ENCODE data around the gene MCAT. TPM values are rescaled to one million over a fixed set of nuclear protein-coding genes. Genes with fewer than 3 reads are reported as not detected.

Gene MCAT
- total and polyA plus RNA-seq, 12 donors = 12.8 to 33.4 (median 15.3) TPM

DNA sequence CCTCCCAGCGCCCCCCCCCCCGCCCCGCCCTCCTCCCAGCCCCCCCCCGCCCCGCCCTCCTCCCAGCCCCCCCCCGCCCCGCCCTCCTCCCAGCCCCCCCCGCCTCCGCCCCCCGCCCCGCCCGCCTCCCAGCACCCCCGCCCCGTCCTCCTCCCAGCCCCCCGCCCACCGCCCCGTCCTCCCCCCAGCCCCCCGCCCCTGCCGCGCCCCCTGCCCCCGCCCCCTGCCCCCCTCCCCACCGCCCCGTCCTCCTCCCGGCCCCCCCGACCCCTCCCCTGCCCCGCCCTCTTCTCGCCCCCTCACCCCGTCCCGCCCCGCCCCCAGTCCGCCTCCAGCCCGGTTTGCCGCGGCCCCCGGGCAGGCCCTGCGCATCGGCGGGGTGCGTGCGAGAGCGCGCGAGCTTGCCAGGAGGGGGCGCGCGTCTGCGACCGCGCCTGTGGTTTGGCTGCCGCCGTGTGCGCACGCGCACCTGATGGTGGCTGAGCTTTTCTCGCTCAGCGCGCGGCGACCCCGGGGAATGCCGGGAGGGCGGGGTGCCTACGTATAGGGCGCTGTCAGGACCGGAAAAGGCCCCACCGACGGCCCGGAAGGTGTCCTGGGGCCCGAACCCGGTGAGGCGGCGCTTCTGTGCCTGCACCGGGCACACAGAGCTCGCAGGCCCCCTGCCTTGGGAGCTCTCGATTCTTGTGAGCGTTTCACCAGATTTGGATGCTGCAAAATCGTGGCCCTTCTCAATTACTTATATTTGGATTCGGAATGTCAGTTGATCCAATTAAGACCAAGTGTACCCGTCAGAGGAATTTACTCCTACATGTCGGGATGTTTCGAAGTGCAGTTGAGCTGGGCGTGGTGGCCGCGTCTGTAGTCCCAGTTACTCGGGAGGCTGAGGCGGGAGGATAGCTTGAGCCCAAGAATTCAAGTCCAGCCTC lies 44.2 kb upstream of the MCAT start:
- TF ChIP-seq, protein P1, sequence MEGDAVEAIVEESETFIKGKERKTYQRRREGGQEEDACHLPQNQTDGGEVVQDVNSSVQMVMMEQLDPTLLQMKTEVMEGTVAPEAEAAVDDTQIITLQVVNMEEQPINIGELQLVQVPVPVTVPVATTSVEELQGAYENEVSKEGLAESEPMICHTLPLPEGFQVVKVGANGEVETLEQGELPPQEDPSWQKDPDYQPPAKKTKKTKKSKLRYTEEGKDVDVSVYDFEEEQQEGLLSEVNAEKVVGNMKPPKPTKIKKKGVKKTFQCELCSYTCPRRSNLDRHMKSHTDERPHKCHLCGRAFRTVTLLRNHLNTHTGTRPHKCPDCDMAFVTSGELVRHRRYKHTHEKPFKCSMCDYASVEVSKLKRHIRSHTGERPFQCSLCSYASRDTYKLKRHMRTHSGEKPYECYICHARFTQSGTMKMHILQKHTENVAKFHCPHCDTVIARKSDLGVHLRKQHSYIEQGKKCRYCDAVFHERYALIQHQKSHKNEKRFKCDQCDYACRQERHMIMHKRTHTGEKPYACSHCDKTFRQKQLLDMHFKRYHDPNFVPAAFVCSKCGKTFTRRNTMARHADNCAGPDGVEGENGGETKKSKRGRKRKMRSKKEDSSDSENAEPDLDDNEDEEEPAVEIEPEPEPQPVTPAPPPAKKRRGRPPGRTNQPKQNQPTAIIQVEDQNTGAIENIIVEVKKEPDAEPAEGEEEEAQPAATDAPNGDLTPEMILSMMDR (IDR thresholded peaks at IDR 0.05) = peak; percentile 71 to 91 (median 76)
- Histone ChIP-seq H3K4me3 (peak overlapping the region; percentile 27 to 88 (median 61)), H3K36me3 (peaks cover 0 to 4% (median 0%) of the 10 kb centered on the region in 9 donors), H3K9me3 (no peaks in the 10 kb centered on the region), H3K27ac (peak overlapping the region; percentile 70 to 97 (median 88)), H3K4me1 (peaks cover 2 to 34% (median 18%) of the 10 kb centered on the region in 9 donors), H3K27me3 (no peaks in the 10 kb centered on the region)
- intact Hi-C loops (cut with DNase I) = loop anchor here in 1 of 10 donors (5.0 kb wide), 1 partner anchor 35 kb away; no protein-coding TSS in a partner anchor
- 4 to 9% methylated on average over 36 to 61 of the region's 86 CpGs for WGBS, 2 donors
- DNase-seq (peak; percentile 93 to 98), ATAC-seq (peak; percentile 93 to 96 (median 95))

DNA sequence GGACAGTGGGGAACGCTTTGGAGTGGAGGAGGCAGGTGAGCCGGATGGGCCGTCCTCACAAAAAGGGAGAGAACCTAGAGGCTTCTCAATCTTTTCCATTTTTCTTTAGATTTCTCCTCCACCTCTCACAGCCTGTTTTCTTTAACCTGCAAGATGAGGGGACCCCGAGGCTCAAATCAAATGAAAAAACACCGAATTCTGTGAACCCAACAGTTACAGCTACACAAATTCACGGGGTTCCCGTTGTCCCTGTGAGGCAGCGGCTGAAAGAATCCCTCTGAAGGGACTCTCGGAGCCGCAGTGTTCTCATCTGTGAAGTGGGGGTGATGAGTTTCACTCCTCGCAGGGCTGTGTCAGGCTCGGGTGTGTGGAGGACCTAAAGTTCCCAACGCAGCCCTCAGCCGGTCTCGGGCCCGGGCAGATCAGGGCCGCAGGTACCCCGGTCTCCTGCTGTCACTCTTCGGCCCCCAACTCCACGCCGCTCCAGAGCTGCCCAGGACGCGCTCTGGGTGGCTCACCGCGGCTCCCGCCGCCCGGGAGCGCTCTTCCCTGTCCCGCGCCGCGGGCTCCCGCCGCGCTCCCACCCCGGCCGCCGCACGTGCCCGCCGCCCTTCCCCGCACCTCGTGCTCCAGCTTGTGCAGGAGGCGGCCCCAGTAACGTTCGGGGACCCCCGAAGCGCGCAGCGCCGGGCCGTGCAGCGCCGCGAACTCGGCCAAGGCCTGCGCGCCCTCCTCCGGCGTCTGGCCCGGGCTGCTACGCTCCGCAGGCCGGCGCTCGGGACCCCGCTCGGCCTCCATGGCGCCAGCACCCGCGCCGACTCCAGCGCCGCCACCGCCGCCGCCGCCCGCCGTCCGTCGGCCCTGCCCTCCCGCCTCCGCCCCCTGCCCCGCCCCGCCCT lies 43.3 kb upstream of the MCAT start, which contains the start of gene TTLL12:
Gene TTLL12 (minus strand): TSS at position 863 of the 899 bp plus-strand sequence. CDS start 65 bp downstream, at position 798.
- Histone ChIP-seq H3K36me3 (peaks cover 0 to 4% (median 0%) of the 10 kb centered on the region in 9 donors), H3K27me3 (no peaks in the 10 kb centered on the region), H3K9me3 (no peaks in the 10 kb centered on the region), H3K27ac (peak within 1 kb of the TSS; percentile 70 to 97 (median 90)), H3K4me3 (peak within 1 kb of the TSS; percentile 58 to 88 (median 71)), H3K4me1 (peaks cover 2 to 34% (median 18%) of the 10 kb centered on the region in 9 donors)
- TF ChIP-seq, protein P1 (IDR thresholded peaks at IDR 0.05) = peak in 2 of 9 donors; percentile 13 to 14
- 0 to 2% methylated on average over 41 to 81 of the region's 87 CpGs for WGBS, 2 donors
- intact Hi-C loops (cut with DNase I) = loop anchor here in 1 of 10 donors (5.0 kb wide), 1 partner anchor 36 kb away; no protein-coding TSS in a partner anchor
- DNase-seq (peak; percentile 50 to 72), ATAC-seq (peak; percentile 15 to 61 (median 34))

DNA sequence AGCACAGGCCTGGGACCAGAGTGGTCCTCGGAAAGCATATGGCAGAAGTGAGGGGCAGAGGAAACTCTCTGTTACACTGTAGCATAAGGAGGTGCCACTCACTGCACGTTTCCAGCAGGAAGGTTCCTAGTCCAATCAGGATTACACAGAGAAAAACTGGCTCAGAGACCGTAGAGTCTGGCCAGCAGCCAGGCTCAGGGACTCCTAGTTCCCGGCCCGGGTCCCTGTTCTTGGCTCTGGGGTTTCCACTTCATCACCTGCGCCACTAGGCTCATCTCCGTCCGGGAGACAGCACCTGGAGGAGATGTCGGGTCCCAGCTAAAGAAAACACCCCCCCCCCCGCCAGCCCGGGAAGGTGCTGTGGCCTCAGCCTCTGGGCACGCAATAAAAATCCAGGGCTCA lies 42.7 kb upstream of the MCAT start:
- peak; percentile 35 to 62 for DNase-seq
- peak overlapping the region; percentile 58 to 88 (median 71) for H3K4me3 ChIP-seq
- 13 to 16% methylated on average over 12 of the region's 12 CpGs for WGBS, 2 donors
- intact Hi-C loops (cut with DNase I) = loop anchor here in 1 of 10 donors (5.0 kb wide), 1 partner anchor 36 kb away; no protein-coding TSS in a partner anchor
- no peaks in the 10 kb centered on the region for H3K9me3 ChIP-seq
- H3K27me3 ChIP-seq = no peaks in the 10 kb centered on the region
- ATAC-seq = peak in 6 of 8 donors; percentile 6 to 47 (median 14)
- TF ChIP-seq, protein P1 (IDR thresholded peaks at IDR 0.05) = no peak
- peaks cover 0 to 5% (median 0%) of the 10 kb centered on the region in 9 donors for H3K36me3 ChIP-seq
- H3K4me1 ChIP-seq = peaks cover 2 to 34% (median 18%) of the 10 kb centered on the region in 9 donors
- peak overlapping the region in 2 of 10 donors; percentile 69 to 89 for H3K27ac ChIP-seq

All from heart right ventricle (tissue), 16 donors.